ENCODE data around the gene TAF11L13. TPM values are rescaled to one million over a fixed set of nuclear protein-coding genes. Genes with fewer than 3 reads are reported as not detected.

The TAF11L13 gene
- total RNA-seq, 1 donor from 2014 or later = not detected

Other genes starting within 250 kb of the TAF11L13 start
- gene TAF11L2, start 133.9 kb upstream of the TAF11L13 start, total RNA-seq = not detected in 2 replicates
- not detected in 2 replicates for gene TAF11L3, start 113.7 kb upstream of the TAF11L13 start, total RNA-seq
- gene TAF11L4, start 110.3 kb upstream of the TAF11L13 start, total RNA-seq = not detected in 2 replicates
- not detected in 2 replicates for gene TAF11L5, start 106.9 kb upstream of the TAF11L13 start, total RNA-seq
- gene TAF11L6, start 103.4 kb upstream of the TAF11L13 start, total RNA-seq = not detected in 2 replicates
- gene TAF11L7, start 46.3 kb upstream of the TAF11L13 start, total RNA-seq = not detected in 2 replicates
- not detected in 2 replicates for gene TAF11L8, start 41.1 kb upstream of the TAF11L13 start, total RNA-seq
- not detected in 2 replicates for gene TAF11L9, start 37.7 kb upstream of the TAF11L13 start, total RNA-seq
- not detected in 2 replicates for gene TAF11L10, start 34.3 kb upstream of the TAF11L13 start, total RNA-seq
- 0.41 TPM in 1 of 2 replicates, not detected in the other for gene TAF11L11, start 27.9 kb upstream of the TAF11L13 start, total RNA-seq
- 0.34 TPM in 1 of 2 replicates, not detected in the other for gene TAF11L12, start 21.7 kb upstream of the TAF11L13 start, total RNA-seq
- gene TAF11L14, start 2.4 kb downstream of the TAF11L13 start, total RNA-seq = 0.41 TPM in 1 of 2 replicates, not detected in the other